Fibroblast of upper back skin (primary cell): Measurements from ENCODE around the gene DDOST.

Source experiments
- DNase-seq: peaks from one replicate; pipeline ENCODE4 v3.0.0-alpha.2; 2013

Gene DDOST

DNA sequence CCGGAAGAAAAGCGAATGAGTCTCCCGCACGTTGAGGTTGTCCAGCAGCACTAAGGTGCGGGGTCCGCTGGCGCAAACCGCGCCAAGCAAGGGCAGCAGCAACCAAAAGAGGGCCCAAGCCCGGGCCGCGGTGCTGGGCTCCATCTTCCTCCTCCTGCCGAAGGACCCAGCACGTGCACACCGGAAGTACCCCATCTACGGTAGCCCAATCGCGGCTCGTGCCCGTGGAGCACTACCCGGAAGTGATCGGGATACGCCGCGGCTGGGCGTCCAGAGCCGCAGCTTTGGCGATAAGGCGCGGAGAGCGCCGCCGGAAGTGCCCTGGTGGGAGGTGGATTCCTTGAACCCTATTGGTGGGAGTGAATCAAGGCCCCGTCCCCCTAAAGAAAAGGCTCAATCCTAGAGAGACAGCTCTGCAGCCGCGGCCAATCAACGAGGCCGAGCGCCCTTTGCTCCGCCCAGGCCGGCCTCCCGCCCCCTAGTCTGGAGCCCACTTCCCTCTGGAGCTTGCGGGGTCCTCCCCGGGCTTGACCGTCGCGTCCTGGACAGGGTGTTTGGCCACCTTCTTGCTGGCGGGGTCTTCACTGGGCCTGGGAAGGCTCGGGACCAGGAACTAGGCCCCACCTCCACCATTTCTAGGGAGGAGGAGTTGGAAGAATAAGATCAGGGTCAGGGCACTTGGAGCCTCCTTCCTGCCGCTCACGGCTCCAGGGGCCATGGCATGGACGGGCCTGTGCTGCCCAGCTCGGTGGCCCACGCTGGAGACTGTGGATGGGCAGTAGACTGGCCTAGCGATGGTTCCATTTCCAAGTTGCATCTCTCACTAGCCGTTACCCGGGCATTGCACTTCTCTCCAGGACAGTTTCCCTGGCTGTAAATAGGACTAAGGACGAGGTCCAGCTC lies at the start of gene DDOST:
TSS of gene DDOST (minus strand) at position 163 of the 903 bp plus-strand sequence. CDS start at position 144, 19 bp downstream.
- DNase-seq, result peak; percentile 98

DNA sequence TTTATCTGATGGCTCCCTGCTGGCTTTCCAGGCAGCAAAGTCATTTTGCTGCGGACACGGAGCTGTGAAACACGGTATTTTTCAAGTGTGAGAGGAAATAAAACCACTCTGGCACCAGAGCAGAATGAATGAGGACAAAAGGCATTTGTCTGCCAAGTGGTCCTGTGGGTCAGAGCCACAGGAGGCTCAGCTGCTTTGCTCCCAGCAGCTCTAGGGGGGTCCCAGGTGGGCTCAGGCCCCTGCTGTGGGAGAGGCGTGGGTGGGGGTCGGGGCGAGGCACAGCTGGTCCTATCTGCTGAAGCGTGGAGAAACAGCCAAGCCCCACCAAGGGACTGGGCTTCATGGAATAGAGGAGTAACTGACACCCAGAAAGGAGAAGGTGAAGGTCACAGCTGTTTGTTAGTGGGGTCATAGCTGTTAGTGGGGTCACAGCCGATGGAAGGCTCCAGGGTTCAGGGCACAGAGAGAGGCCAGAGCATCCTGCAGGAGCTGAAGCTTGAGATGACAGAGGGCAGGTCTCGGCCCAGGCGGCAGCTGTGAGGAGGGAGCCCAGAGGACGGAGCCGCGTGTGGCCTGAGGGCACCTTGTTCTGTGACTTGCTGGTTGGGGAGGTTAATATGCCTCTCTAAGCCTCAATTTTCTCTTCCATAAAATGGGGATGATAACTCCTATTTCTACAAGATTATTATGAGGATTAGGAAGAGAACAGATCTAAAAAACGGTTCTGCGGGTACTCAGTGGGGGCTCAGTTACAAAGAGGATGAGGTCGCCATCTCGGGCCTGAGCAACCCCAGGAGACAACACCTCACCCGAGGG lies 49.5 kb upstream of the DDOST start:
- no peak for DNase-seq

DNA sequence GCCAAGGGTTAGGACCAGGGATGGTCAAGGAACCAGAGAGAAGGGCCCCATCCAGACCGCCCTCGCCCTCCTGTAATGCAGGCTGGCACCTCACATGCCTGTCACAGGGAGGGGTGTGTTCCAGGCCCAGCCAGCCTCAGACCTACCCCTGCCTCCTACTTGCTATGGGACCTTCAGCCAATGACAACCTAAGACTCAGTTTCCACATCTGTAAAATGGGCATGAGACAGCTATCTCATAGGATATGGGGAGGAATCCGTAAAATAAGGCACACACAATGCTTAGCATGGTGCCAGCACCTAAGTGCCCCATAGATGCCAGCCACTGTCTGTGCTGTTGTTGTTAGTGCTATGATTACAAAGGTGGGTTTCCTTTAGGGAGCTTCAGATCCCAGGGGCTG lies 48.7 kb upstream of the DDOST start:
- no peak for DNase-seq

DNA sequence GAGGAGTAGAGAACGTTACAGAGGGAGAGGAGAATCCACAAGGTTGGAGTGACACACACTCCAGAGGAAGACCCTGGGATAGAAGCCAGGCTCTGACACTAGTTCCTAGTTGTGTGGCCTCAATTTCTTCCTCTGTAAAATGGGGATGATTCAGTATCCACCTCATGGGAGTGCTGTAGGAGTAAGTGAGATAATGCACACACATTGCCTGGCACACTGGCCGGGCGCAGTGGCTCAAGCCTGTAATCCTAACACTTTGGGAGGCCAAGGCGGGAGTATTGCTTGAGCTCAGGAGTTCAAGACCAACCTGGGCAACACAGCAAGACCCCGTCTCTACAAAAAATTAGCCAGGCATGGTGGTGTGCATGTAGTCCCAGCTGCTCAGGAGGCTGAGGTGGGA lies 47.7 kb upstream of the DDOST start:
- no peak for DNase-seq

DNA sequence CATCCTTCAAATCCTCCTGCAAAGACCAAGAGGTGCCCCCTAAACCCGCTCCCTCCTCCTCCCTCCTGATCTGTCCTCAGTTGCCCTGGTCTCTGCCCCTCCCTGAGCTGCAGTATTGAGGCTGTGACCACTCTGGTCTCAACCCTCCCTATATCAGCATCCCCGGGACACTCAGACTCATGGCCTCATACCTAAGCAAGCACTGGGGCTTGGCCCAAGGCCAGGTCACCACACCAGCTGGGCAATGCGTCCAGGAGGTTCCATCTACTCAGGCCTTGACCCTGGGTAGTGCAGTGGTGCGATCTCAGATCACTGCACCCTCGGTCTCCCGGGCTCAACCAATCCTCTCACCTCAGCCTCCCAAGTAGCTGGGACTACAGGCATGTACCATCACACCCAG lies 46.9 kb upstream of the DDOST start:
- no peak for DNase-seq

DNA sequence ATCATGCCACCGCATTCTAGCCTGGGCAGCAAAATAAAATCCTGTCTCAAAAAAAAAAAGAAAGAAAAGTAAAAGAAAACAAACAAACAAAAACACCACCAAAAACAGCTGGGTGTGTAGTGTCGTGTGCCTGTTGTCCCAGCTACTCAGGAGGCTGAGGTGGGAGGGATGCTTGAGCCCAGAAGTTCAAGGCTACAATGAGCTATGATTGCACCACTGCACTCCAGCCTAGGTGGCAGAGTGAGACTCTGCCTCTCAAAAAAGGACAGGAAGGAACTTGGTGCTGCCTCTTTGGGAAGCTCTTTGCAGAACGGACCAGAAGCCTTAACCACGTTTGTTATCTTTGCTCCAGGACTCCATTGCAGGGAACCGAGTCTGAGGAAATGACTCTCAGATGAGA lies 45.7 kb upstream of the DDOST start:
- no peak for DNase-seq

DNA sequence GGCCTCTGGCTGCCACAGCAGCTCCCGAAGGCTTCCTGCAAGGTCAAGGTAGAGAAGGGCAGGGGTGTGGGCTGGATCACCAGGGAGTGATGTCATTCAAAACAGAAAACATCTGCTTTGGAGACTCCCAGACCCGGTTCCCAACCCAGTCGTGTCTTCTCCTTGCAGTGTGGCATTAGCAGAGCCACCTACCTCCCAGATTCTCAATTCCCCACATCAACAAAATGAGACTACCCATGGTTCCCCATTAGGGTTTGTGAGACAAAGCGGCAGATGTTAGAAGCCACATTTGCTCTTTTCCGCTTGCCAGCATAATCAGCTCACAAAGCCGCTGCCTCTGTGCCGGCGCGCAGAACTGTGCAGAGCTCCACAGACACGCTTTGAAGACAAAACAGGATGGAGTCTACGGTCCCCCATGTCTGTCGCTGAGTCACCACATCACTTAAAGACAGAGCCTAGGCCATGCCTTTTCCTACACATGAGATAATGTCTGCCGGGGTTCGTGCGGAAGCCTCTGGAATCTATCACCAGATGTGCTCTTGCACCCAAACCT lies 44.1 kb upstream of the DDOST start:
- peak; percentile 45 for DNase-seq

DNA sequence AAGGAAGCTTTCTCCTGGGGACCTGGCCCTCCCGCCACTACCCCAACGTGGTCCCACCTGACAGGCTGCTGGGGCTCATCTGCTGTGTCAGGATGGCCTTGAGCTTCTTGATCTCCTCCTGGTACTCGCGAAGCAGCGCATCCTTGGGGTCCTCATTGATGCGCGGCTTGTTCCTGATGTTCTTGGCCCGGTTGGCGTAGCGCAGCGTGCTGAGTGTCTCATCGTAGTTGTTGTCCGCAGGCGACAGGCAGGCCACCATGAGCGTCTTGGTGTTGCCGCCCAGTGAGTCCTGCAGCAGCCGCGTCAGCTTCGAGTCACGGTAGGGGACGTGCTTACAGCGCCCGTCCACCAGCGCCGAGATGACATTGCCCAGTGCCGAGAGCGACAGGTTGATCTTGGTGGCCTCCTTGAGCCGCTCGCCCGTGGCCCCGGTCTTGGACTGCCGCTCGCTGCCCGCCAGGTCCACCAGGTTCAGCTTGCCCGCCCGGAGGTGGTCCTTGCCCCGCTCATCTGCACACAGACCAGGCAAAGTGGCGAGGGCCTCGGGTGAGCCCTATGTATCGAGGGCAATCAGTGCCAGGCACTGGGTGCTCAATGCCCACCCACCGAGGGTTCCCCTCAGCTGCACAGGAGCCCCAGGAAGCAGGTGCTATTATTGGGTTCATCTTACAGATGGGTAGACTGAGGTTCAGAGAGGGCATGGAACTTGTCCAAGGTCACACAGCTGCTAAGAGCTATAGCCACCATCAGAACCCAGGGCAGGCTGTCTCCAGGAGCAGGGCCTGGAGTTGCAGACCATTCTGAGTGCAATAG lies 43.4 kb upstream of the DDOST start:
- no peak for DNase-seq

DNA sequence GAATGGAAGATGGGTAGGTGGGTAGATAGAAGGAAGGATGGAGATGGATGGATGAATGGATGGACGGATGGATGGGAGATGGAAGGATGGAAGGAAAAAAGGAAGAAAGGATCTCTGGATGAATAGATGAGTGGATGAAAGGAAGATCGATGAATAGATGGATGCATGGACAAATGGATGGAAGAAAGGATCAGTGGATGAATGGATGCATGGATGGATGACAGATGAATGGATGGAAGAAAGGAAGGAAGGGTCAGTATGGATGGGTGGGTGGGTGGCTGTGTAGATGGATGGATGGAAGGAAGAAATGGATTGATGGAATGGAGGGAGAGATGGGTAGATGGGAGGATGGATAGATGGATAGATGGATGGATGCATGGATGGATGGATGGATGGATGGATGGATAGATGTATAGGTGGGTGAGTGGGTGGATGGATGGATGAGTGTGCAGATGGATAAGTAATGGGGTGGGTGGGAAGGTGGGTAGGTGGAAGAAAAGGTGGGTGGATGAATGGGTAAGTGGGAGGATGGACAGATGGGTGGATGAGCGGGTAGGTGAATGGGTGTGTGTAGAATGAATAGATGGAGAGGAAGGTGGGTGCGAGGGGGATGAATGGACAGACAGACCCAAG lies 42.1 kb upstream of the DDOST start:
- DNase-seq, result no peak

DNA sequence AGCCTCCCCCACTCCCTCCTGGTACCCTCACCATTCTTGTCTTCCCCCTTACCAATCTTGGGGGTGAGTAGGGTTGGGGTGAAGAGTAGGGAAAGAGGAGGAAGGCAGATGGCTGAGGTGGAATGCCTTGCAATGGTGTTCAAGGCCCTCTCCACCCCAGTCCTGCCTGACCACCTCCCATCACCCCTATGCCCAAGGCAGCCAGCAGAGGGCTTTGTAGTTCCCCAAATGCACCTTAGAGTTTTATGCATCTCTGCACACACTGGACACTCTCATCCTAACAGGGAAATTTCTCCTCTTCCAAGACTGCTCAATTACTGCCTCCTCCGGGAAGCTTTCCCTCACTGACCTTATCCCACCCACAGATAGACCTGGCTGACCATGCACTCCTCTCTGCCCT lies 41.2 kb upstream of the DDOST start:
- DNase-seq, result no peak

DNA sequence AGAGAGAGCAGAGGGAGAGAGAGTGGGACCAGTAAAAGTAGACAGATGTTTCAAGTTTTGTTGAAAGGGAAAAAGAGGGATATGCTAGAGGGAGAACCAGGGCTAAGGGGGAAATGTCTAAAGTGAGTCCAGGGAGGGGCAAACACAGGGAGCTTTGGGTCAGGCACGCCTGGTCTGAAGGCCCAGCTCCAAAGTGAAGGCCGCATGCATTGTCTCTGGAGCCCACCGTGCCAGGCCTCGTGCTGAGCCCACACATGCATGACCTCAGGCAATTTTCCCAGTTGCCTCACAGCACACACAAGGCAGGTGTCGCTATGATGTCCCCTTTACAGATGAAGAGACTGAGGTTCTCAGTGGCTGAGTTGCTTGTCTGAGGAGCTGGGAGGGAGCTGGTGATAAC lies 40.7 kb upstream of the DDOST start:
- no peak for DNase-seq

DNA sequence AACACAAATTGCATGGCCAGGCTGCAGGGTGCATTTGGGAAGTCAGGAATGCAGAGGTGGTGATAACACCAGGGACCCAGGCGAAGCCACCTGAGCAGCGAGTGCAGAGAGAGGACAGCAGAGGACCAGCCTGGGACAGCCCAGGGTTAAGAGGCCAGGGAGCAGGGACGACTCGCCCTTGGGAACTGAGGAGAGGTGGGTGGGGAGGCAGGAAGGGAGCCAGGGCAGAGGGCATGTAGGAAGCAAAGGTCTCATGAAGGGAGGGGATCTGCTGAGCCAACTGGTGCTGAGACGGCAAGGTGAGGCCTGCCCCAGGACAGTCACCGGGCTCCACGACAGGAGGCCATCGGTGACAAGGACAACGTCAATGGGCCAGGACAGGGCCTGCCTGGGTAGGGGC lies 40.3 kb upstream of the DDOST start:
- no peak for DNase-seq

DNA sequence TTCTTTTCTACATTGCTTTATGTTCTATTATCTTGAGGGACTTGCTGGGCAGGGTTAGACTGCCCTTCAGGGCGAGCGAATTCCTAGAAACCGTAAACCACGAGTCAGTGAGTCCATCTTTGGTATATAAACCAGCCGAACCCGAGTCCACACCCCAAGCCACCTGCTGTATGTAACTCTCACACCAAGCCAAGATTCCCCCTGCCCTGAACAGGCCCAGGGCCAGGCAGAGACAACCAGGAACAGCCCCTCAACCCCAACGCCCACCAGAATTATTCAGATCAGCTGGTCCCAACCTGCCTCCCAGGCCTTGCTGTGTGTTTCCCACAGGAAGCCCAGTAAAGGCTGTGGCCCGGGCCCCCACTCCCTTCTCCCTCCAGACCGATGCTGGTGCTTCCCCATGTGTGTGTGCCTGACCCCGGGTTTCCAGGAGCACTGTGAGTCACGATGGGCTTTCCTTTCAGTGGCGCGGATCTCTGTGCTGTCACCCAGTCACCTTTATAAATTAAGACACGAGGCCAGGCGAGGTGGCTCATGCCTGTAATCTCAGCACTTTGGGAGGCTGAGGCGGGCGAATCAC lies 39.6 kb upstream of the DDOST start:
- no peak for DNase-seq

DNA sequence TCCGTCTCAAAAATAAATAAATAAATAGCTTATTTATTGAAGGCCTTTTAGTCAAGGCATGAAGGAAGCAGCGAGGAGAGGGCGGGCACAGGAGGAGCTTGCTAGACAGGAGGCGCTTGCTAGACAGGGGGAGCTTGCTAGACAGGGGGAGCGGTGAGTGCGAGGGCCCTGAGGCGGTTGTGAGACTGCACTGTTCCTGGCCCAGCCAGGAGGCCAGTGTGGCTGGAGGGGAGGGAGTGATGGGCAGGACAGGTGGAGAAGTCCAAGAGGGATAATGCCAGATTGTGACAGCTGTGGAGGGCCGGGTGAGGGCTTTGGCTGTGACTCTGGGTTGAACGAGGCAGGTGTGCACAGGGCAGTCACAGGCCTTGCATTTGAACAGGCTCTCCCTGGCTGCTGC lies 38.4 kb upstream of the DDOST start:
- DNase-seq, result no peak

DNA sequence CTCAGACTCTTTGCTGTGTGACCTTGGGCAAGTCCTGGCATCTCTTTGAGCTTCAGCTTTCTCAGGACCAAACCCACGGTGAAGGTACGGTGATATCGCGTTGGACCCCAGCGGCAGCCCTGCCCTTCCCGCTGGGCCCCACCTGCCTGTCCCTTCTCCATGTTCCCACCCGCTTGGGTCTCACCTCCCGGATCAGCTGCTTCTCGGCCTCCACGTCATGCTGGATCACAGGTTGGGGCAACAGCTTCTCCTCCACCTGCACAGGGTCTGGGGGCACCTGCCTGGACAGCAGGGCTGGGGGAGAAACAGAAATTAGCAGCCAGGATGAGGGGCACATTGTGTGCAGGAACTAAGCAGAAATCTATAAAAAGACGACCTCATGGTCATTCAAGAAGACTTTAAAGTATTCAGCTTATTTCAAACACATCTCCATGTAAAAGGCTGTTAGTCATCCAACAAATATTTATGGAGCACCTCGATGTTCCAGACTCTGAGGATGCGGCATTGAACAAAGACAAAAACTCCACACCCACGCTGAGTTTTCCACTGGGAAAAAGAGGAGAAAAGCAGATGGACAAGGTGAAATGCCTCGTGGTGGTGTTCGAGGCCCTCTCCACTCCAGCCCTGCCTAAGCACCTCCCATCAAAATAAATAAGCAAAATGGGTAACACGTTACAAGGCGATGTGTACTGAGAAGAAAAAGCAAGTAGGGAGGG lies 37.2 kb upstream of the DDOST start:
- DNase-seq, result peak; percentile 84

DNA sequence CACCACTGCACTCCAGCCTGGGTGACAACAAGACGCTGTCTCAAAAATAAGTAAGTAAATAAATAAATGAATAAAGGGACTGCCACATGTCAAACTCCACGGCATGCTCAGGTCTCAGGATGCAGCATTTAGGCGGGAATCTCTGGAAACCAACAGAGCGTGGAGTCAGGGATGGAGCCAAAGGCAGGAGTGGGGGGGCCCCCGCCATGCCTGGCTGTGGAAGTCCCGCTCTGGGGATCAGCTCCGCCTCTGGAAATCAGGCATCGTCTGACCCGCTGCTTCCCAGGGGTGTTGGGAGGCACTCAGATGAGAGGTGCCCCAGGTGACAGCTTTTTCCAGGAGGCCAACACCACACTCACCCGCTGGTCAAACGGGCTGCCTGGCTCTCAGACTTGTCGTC lies 36.4 kb upstream of the DDOST start:
- no peak for DNase-seq

DNA sequence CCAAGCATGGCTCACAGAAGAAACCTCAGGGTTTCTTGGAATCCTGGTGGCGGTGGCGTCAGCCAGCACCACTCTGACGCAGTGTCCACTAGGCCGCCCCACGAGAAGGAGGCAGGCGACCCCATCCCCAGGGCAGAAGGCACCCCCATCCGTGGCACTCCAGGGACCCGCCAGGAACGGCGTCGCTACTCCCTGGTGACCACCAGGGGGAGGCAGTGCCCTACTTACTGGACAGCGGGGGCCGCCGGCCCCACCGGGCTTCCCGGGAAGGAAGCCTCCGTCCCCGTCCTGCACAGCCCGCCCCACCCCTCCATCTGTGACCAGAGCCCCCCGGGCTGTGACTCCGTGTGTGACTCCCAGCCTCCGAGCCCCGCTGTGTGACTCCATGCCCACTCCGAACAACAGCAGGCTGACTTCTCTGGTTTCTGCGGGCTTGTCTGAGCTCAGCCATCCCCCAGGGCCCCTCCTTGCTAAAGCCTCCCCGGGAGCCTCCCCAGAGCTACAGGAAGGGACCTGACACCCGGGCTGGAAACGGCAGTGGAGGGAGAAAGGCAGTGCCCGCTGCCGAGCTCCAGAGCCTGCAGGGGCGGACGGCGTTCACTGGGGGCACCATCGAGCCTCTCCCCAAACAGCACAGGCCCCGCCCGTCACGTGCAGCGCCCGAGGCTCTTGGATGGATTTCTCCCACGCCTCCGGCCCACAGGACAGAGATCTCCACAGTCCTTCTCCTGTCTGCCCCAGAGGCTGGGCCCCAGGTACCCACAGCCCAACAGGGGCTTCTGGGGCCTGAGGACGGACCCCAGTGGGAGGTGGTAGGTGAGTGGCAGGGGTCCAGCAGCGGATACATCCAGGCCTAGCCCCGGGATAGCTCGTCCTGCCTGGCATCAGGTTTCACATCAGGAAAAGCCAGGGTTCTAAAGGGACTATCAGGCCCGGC lies 35.5 kb upstream of the DDOST start:
- DNase-seq, result peak; percentile 93

DNA sequence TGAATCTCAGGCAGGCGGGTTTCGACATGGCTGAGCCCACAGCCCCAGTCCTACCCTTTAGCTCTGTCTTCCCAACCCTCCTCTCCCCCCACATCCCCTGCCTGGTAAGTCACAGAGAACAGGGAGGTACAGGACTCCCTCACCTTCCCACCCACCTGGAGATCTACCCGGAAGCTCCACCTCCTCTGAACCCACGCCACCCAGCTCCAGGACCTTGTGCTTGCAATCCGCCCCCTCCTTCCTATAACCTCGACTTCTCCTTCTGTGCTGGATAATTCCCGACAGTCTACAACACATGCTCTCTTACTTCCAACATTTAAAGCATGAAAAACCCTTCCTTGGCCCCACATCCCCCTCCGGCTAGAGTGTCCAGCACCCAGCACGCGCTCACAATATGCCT lies 34.3 kb upstream of the DDOST start:
- no peak for DNase-seq

DNA sequence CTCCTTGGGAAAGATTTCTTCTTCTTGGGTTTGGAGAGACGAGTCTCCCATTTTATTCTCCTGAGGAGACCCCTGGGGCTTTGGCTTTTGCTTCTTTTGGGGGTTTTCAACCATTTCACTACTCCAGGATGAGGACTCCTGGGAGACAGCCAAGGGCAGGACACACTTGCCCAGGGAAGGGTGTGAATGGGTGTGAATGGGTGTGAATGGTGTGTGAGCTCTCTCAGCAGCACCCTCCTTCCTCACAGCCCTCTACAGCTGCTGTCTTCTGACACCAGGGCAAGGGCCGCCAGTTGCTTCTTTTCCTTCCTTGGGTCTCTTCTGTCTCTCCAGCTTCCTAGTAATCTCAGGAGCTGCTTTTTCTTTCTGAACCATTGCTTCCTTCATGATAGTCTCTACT lies 32.5 kb upstream of the DDOST start:
- DNase-seq, result no peak

DNA sequence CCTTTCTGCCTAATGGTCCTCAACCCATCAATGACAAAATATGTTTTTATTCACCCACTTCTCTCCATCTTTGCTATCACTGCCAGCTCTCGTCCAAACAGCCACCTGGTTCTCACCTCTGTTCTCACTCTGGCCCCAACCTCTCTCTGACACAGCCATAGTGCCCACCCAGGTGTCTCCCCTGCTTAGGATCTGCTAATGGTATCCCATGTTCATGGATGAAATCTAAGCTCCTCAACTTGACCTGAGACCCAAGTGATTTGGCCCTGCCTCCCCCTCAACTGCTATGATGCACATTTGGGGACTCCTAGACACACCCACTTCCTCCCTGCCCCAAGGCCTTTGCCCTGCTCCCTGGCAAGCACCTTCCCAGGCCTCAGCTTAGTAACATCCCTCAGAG lies 30.7 kb upstream of the DDOST start:
- DNase-seq, result no peak
